OCI-LY1 (cell line): Measurements from ENCODE around the gene PAGR1.

ENCODE experiments used
- H2AFZ ChIP-seq: fragments of 200-600 bp; sonication (generic), shearing (Covaris generic); 2 replicates; pipeline ENCODE4 v1.6.0; 2014; ENCODE audit warnings: antibody characterized with exemption, mild to moderate bottlenecking, low read length
- H3F3A ChIP-seq: fragments of 200-600 bp; sonication (generic), shearing (Covaris generic); 2 replicates; pipeline ENCODE4 v1.6.0; 2014; ENCODE audit warnings: mild to moderate bottlenecking, antibody characterized with exemption, low read length, moderate library complexity; ENCODE audit not compliant: insufficient read depth
- H3K27ac ChIP-seq: fragments of 200-600 bp; sonication (generic); 2 replicates; pipeline ENCODE4 v1.5.1; 2014; ENCODE audit warnings: low read length, mixed run types, mild to moderate bottlenecking, low read depth; ENCODE audit not compliant: poor library complexity, severe bottlenecking
- H3K27me3 ChIP-seq: fragments of 200-600 bp; sonication (generic); 2 replicates; pipeline ENCODE4 v1.6.0; 2014; ENCODE audit warnings: antibody characterized with exemption, mild to moderate bottlenecking, low read length, moderate library complexity; ENCODE audit not compliant: insufficient read depth
- H3K36me3 ChIP-seq: fragments of 200-600 bp; sonication (generic); 2 replicates; pipeline ENCODE4 v1.6.1; 2014; ENCODE audit warnings: mild to moderate bottlenecking, antibody characterized with exemption, low read length, moderate library complexity, mixed read lengths; ENCODE audit not compliant: insufficient read depth
- H3K4me1 ChIP-seq: fragments of 200-600 bp; sonication (generic); 2 replicates; pipeline ENCODE4 v1.5.1; 2014; ENCODE audit warnings: mild to moderate bottlenecking, low read length, moderate library complexity; ENCODE audit not compliant: insufficient read depth, severe bottlenecking
- H3K4me2 ChIP-seq: fragments of 200-600 bp; sonication (generic), shearing (Covaris generic); 2 replicates; pipeline ENCODE4 v1.6.1; 2014; ENCODE audit warnings: low read length
- H3K4me3 ChIP-seq: fragments of 200-600 bp; sonication (generic); 2 replicates; pipeline ENCODE4 v1.5.1; 2014; ENCODE audit warnings: low read length, low read depth, mild to moderate bottlenecking, mixed read lengths; ENCODE audit not compliant: poor library complexity, severe bottlenecking
- H3K79me2 ChIP-seq: fragments of 200-600 bp; shearing (Covaris generic); 2 replicates; pipeline ENCODE4 v1.6.1; 2016; ENCODE audit warnings: mixed run types, low read length, mixed read lengths; ENCODE audit not compliant: insufficient read depth
- H3K9ac ChIP-seq: fragments of 200-600 bp; sonication (generic), shearing (Covaris generic); 2 replicates; pipeline ENCODE4 v1.6.1; 2014; ENCODE audit warnings: mild to moderate bottlenecking, low read length, mixed read lengths
- H3K9me2 ChIP-seq: fragments of 200-600 bp; sonication (generic), shearing (Covaris generic); 2 replicates; pipeline ENCODE4 v1.6.1; 2014; ENCODE audit warnings: low read depth, mild to moderate bottlenecking, low read length, mixed read lengths
- H3K9me3 ChIP-seq: fragments of 200-600 bp; shearing (Covaris generic); 2 replicates; pipeline ENCODE4 v1.6.1; 2014; ENCODE audit warnings: low read length, mixed read lengths
- H4K20me1 ChIP-seq: fragments of 200-600 bp; sonication (generic), shearing (Covaris generic); 2 replicates; pipeline ENCODE4 v1.6.0; 2016; ENCODE audit warnings: mild to moderate bottlenecking, low read length; ENCODE audit not compliant: insufficient read depth
- EZH2 ChIP-seq: fragments of 200-600 bp; sonication (generic), shearing (Covaris generic); IDR thresholded peaks from 2 replicates; pipeline ENCODE4 v1.8.0; 2017; ENCODE audit warnings: borderline replicate concordance, mixed run types, mild to moderate bottlenecking, antibody characterized with exemption, low read length, moderate library complexity, mixed read lengths
- TF ChIP-seq, protein P1 (sequence below): fragments of 200-600 bp; sonication (generic), shearing (Covaris generic); IDR thresholded peaks from 2 replicates; pipeline ENCODE4 v1.5.1; 2017; ENCODE audit warnings: mild to moderate bottlenecking, antibody characterized with exemption, low read length, moderate library complexity, mixed read lengths

The PAGR1 gene

DNA sequence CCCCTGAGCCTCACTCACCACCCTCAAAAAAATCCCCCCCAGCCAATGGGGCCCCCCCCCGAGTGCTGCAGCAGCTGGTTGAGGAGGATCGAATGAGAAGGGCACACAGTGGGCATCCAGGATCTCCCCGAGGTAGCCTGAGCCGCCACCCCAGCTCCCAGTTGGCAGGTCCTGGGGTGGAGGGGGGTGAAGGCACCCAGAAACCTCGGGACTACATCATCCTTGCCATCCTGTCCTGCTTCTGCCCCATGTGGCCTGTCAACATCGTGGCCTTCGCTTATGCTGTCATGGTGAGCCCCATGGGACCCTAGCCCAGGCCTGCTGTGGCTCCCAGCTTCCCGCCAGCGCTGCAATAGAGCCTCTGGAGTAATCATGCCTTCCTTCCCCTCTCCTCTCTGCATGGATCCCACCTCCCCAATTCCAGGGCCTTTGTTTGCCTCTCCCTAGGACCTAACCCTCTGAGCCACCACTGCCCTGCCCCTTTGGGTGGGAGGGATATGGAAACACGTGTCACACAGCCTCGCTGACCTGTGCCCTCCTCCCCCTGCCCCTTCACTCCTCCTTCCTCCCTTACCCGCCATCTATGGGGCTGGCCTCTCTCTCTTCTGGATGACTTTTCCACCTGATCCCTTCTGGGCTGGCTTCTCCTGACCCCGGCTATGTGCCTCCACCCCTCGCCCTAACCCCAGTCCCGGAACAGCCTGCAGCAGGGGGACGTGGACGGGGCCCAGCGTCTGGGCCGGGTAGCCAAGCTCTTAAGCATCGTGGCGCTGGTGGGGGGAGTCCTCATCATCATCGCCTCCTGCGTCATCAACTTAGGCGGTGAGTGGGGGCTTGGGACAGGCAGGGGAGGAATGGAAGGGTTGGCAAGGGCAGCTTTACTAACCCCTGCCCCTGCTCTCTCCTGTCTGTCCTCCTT is 2.0 kb upstream of the PAGR1 start:
- Histone ChIP-seq H3K27ac (no peak overlapping the region), H3K79me2 (no peaks in the 10 kb centered on the region)

DNA sequence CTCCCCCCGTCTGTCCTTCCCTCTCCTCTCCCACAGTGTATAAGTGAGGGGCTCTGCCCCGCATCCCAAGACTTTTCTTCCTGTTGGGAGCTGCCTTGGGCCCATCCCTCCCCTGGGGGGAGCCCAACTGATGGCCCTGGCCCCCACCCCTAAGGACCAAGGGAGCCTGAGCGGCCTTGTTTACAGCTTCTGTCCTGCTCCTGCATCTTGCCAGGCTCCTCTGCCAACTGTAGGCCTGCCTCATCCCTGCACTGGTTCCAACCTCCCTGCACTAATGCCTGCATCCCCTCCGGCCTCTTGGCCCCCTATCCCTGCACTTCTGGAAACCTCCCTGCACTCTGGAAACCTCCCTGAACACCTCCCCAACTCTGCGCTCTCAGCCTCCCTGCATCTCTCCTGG is 1.4 kb upstream of the PAGR1 start:
- peaks cover 56% of the 10 kb centered on the region for H3K4me1 ChIP-seq
- no peak overlapping the region for H3K9ac ChIP-seq
- no peak overlapping the region for H3K4me3 ChIP-seq
- H2AFZ ChIP-seq = no peak overlapping the region
- no peak overlapping the region for H3K4me2 ChIP-seq
- no peaks in the 10 kb centered on the region for H3F3A ChIP-seq
- no peaks in the 10 kb centered on the region for H3K27me3 ChIP-seq
- no peaks in the 10 kb centered on the region for H3K79me2 ChIP-seq
- H3K9me3 ChIP-seq = no peaks in the 10 kb centered on the region
- H3K9me2 ChIP-seq = no peaks in the 10 kb centered on the region
- no peak for TF ChIP-seq EZH2
- TF ChIP-seq, protein P1, sequence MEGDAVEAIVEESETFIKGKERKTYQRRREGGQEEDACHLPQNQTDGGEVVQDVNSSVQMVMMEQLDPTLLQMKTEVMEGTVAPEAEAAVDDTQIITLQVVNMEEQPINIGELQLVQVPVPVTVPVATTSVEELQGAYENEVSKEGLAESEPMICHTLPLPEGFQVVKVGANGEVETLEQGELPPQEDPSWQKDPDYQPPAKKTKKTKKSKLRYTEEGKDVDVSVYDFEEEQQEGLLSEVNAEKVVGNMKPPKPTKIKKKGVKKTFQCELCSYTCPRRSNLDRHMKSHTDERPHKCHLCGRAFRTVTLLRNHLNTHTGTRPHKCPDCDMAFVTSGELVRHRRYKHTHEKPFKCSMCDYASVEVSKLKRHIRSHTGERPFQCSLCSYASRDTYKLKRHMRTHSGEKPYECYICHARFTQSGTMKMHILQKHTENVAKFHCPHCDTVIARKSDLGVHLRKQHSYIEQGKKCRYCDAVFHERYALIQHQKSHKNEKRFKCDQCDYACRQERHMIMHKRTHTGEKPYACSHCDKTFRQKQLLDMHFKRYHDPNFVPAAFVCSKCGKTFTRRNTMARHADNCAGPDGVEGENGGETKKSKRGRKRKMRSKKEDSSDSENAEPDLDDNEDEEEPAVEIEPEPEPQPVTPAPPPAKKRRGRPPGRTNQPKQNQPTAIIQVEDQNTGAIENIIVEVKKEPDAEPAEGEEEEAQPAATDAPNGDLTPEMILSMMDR = no peak
- no peaks in the 10 kb centered on the region for H4K20me1 ChIP-seq
- peaks cover 31% of the 10 kb centered on the region for H3K36me3 ChIP-seq
- no peak overlapping the region for H3K27ac ChIP-seq

More for the DNA sequence above, 2.0 kb upstream of the PAGR1 start:
- Histone ChIP-seq H3K9me3 (no peaks in the 10 kb centered on the region), H3K4me3 (no peak overlapping the region), H3K27me3 (no peaks in the 10 kb centered on the region), H3K9ac (no peak overlapping the region), H3K4me2 (no peak overlapping the region), H3K36me3 (peaks cover 32% of the 10 kb centered on the region), H4K20me1 (no peaks in the 10 kb centered on the region), H3F3A (no peaks in the 10 kb centered on the region), H3K4me1 (peaks cover 57% of the 10 kb centered on the region), H2AFZ (no peak overlapping the region), H3K9me2 (no peaks in the 10 kb centered on the region)
- TF ChIP-seq, protein P1 = no peak
- TF ChIP-seq EZH2 = no peak

DNA sequence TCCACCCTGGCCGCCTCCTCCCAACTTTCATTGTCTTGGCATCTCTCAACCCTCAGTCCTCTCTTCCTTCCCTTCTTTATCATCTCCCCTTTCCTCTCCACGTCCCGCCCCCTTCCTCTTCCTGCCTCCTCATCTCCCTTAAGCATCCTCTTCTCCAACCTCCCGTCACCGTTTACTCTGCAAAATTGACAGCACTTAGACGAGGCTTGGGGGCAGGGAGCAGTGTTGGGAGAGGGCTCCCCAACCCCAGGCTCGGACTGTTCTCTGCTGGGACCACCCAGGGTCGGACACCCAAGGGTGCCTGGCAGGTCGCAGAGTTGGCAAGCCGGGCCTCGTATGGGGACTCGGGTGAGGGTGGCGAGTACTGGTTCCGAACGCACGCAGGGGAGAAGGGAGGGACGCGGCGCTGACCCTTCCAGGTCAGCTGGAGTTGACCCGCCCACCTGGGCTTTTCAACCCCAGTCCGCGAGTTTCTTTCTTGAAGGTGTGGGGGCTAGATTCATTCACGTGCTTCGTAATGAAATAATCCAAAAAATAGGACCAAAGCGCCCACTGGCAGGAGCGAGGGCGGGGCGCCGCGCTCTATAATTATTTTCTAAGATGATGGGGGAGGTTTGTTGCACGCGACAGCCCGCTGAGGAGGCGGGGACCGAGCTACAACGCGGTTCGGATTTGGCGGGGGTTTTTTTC is 775 bp upstream of the PAGR1 start:
- Histone ChIP-seq H3K4me3 (peak overlapping the region; percentile 93), H3K4me2 (peak overlapping the region; percentile 91), H3K4me1 (peaks cover 56% of the 10 kb centered on the region), H2AFZ (0 out of 2 replicates have a peak overlapping the region, but pooled peaks have one; percentile 19), H4K20me1 (no peaks in the 10 kb centered on the region), H3F3A (no peaks in the 10 kb centered on the region), H3K27ac (no peak overlapping the region), H3K9me2 (no peaks in the 10 kb centered on the region), H3K9ac (peak overlapping the region; percentile 95), H3K27me3 (no peaks in the 10 kb centered on the region), H3K79me2 (no peaks in the 10 kb centered on the region), H3K9me3 (no peaks in the 10 kb centered on the region), H3K36me3 (peaks cover 31% of the 10 kb centered on the region)
- no peak for TF ChIP-seq EZH2
- TF ChIP-seq, protein P1 = no peak
